DMS114 treated with DMSO at 0.1 percent for 48 hours (cell line): Measurements from ENCODE around the gene ZC3HAV1.
A peak's percentile ranks its signal among the peaks of the same experiment; 100 is the strongest.
"Not testable (repeated sequence)": the region's sequence is repeated elsewhere in the genome, so short reads cannot be mapped to it uniquely, and the experiment has no call there.

Experiments
- DNase-seq: peaks from one replicate; lab custom pipeline; 2025; ENCODE audit not compliant: unreplicated experiment; lab: John Stamatoyannopoulos, UW

ZC3HAV1 gene

GRCh38 chr7:139054656-139055055 is 54.9 kb downstream of the ZC3HAV1 start:
- DNase-seq: not testable (repeated sequence)

GRCh38 chr7:139054101-139054500 is 55.4 kb downstream of the ZC3HAV1 start:
- no peak for DNase-seq

GRCh38 chr7:139051655-139052054 is 57.9 kb downstream of the ZC3HAV1 start:
- DNase-seq: no peak

GRCh38 chr7:139049936-139050335 is 59.6 kb downstream of the ZC3HAV1 start:
- no peak for DNase-seq

GRCh38 chr7:139049111-139049510 is 60.4 kb downstream of the ZC3HAV1 start:
- no peak for DNase-seq

GRCh38 chr7:139047970-139048369 is 61.5 kb downstream of the ZC3HAV1 start:
- DNase-seq: no peak

GRCh38 chr7:139046143-139046542 is 63.4 kb downstream of the ZC3HAV1 start:
- no peak for DNase-seq

- DNase-seq: no peak
Measured at GRCh38 chr7:139044813-139045794, 64.4 kb downstream of the ZC3HAV1 start.

GRCh38 chr7:139043823-139044812 is 65.4 kb downstream of the ZC3HAV1 start:
- DNase-seq: no peak

- no peak for DNase-seq
Measured at GRCh38 chr7:139041378-139042085, 68.0 kb downstream of the ZC3HAV1 start.

- DNase-seq: no peak
Measured at GRCh38 chr7:139038691-139039090, 70.8 kb downstream of the ZC3HAV1 start.

- DNase-seq: no peak
Measured at GRCh38 chr7:139036901-139037300, 72.6 kb downstream of the ZC3HAV1 start.

GRCh38 chr7:139035586-139036353 is 73.8 kb downstream of the ZC3HAV1 start, which contains the start of gene ZC3HAV1L:
ZC3HAV1L (minus strand) TSS chr7:139036042; CDS start chr7:139036017, 25 bp downstream.
- peak; percentile 59 for DNase-seq

- no peak for DNase-seq
Measured at GRCh38 chr7:139034855-139035585, 74.5 kb downstream of the ZC3HAV1 start.

GRCh38 chr7:139034336-139034735 is 75.2 kb downstream of the ZC3HAV1 start:
- DNase-seq: no peak

GRCh38 chr7:139033346-139034114 is 76.0 kb downstream of the ZC3HAV1 start:
- DNase-seq: no peak

- no peak for DNase-seq
Measured at GRCh38 chr7:139032473-139032872, 77.0 kb downstream of the ZC3HAV1 start.

GRCh38 chr7:139029353-139029752 is 80.2 kb downstream of the ZC3HAV1 start:
- DNase-seq: no peak
